ELF-1 (cell line): ENCODE data around the gene CFAP45.

Experiments
- DNase-seq: peaks from one replicate; pipeline ENCODE4 v3.0.0-alpha.2; 2016; ENCODE audit warnings: low read depth, low spot score

CFAP45 gene

DNA sequence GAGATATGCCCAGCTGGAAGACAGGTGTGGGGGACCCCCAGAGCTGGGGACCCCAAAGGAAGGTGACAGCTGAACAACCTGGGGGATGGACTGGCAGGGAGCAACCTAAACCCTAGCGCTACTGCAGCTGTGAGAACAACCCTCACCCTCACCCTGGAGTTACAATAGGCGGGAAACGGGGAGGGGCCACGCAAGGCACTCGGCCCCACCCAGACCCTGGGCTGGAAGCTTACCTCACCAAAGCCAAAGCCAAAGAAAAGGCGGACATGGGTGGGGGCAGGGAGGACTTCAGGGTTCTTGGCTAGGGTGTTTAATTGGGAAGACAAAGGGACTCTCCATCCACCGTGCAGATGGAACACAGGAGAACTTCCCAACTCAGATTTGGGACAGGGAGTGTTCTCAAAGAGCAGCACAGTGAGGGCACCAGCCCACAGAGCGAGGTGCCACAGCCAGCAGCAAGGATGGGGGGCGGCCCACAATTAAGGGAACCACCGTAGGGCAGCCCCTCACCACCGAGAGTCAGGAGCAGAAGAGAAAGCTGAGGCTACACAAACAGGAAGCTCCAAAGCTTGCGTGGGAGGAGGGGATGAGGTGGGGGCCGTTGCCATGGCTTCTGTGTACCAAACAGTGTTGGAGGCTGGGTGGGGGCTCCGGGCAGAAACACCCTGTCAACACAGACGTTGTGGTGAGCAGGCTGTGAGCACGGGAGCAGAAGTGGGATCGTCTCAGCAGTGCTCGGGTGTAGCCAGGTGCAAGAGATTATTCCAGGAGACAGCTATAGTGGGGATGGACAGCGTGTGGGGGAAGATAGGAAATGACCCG lies 23.4 kb upstream of the CFAP45 start:
- DNase-seq, result peak; percentile 83

DNA sequence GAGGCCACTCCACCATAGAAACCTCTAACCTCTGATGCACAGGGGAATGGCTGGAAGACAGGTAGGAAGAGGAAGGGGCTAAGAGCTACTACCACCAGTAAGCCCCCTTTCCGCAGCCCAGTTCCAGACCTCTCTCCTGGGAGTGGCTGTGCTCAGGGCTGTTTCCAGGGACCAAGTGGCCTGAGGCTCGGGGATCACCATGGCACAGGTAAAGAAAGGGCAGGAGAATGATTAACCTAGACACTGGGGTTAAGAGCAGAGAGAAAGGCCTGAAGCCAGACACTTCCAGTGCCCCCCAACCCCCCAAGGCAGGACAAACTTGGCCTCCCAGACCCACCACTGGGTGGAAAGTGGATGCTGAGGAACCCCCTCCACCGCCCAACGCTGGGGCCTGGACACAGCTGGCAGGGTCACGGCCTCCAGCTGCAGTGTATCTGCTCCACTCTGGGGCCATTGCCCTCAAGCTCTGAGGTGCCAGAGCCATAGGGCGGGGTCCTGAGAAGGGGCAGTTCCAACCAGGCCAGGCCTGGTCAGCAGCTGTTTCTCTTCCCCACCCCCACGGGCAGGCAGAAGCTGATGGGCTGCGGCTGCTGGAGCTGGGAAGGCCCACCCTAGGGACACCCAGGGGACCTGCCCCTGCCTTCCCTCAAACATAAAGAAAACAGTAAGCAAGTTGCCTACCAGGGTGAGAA lies 22.7 kb upstream of the CFAP45 start:
- DNase-seq, result peak; percentile 46

DNA sequence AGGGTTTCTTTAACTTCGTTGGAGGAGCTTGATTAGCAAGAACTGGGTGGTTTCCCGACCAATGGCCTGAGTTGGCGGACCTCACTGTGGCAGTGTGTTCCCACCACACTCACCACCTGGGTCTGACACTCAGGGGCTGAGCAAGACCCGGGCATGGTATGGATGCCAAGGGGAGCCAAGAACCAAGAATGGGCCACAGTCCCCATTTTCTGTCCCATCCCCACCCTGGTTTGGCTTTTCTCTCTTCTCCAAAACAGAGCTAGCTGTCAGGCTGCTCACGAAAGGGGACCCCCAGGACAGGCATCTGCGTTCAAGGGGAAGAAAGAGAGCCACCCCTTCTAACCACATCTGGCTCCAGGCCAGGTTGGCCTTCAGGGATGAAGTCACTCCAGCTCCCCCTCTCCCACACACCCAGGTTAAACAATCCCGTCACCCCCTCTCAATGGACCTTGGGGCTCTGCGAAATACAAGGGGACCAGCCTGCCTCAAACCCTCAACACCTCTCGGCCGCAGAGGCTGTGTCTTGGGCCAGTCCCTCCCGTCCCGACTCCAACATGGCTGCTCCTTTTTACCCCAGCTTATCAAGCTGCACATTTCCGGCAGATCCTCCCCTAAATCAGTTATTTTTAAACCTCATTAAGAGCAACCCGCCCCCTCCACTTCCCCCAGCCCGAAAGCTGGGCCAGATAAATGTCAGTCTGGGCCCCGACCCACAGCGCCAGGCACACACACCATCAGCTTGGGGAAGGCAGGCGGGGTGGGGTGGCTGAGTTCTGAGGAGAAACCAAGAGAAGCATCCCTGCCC lies 21.9 kb upstream of the CFAP45 start:
- no peak for DNase-seq

DNA sequence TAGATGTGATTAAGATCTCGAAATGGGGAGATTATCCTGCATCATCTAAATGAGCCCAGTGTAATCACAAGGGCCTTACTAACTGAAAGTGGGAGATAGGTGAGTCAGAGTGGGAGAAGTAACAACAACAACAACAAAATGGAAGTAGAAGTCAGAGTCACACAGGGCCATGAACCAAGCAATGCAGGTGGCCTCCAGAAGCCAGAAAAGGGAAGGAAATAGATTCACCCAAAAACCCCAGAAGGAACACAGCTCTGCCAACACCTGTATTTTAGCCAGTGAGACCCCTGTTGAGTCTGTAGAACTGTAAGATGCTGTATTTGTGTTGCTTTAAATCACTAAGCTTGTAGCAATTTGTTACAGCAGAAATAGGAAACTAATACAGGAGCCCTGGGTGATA lies 21.3 kb upstream of the CFAP45 start:
- no peak for DNase-seq

DNA sequence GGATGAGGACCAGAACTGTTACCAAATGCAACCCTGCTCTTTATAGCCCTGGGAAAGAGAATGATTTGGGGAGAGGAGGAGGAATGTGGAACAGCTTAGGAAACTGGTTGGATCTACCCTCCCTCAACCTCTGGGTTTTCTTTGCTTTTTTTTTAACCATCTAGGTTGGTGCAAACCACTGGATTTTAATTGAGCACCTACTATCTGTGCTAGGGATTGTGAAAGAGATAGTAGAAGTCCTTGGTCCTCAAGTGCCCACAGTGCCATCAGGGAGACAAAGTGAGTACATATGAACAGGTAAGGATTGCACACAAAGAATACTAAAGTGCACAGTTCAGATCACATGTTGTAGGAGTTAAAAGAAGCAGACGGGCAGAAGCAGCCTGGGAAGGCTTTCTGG lies 20.7 kb upstream of the CFAP45 start:
- DNase-seq, result no peak

DNA sequence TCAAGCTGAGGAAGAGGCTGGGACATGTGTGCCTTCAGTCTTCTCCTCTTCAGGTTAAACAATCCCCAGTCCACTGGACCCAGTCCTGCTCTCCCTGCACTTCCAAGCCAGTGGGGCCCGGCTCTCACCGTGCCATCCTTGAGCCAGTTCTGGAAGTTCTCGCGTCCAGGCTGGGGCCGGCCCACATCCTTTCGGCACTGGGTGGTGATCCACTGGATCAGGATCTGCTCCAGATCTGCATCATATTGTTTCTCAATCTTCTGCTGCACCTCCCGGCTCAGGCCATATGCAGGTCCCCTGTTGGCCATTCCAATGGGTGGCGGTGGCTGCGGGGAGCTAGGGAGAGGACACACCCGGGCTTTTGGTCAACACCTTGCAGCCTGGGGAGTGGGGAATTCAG lies 20.2 kb upstream of the CFAP45 start:
- DNase-seq, result no peak

DNA sequence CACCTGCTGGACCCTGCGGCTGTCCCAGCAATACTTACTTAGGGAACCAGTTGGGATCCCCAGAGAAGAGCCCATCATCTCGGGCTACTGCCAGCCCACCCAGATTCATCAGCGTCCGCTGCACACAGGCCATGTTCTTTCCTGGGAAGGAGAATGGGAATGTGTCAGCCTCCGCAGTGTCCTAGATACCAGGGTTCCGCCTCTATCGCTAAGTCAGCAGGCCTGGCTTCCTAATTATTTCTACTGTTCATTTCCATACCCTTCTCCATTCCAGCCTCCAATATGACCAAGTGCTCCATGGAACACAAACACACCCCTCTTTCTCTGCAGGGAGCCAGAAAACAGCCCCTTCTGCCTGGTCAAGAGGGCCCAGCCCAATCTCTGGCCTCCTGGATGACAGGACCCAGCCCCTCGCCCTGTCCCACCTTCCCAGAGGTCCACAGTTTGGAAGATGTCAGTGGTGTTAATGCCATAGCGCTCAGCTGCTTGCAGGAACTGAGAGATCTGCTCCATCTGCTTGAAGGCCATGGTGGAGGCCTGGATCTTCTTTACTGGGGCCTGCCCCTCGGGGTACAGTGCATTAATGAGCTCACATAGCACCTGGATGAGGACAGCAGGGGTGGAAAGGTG lies 19.4 kb upstream of the CFAP45 start:
- DNase-seq, result no peak

DNA sequence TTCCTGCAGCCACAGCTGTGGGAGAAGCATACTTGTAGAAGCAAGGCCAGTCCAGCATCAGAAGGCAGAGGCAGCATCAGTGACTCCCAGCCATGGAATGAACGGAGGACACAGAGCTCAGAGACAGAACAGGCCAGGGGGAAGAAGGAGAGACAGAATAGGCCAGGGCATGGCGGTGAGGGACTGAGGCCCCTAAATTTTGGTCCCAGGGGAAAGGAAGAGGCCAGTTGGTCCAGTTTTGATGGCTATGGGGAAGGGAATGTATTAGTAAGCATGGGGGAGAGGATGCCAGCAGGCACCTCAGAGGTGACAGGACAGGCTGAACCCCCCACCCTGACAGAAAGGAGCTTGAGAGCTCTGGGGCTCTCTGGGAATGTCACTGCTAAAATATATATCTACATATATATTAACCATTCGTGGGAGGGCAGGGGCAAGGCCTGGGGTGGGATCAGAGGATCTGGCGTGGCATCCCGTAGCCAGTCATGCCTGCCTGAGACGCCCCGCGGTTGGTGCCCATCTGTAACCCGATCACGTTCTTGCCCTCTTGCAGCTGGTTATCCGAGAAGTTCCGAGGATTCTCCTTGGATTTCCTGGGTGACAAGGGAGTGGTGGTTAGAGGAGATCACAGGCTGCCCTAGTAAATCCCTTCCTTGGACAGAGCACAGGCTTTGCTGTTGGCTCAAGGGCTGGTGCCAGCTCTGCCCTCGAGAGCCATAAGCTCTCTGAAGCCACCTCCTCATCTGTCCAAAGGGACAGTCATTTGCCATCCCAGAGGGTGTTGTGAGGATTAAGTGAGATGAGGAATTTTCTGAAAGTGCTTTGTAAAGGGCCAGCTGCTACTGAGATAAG lies 18.6 kb upstream of the CFAP45 start:
- DNase-seq, result no peak

DNA sequence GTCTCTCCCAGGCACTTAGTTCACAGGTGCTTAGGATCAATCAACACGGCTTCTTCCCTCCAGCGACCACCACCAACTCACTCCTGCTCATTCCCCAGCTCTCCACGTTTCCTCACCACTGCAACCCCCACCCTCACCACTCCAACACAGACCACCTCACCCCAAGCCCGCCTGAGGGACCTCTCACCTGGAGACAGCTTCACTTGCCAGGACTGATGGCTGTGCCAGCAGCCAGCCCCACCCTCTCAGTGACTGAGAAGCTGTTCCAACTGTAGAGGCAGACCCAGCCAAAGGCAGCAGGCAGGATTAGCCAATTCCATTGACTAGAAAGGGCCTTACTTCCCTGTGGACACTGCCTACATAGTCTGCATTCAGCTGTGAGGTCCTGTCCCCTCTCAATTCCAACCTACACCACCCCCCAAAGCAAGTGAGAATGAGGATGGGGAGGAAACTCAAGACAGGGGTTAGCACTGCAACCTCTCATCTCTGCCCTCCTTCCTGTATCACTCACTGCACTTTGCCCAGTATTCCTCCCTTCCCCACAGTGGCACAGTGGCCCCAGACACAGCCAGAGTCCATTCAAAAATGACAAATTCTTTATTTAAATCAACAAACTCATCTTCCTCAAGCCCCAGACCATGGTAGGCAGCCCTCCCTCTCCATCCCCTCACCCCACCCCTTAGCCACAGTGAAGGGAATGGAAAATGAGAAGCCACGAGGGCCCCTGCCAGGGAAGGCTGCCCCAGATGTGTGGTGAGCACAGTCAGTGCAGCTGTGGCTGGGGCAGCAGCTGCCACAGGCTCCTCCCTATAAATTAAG lies 17.8 kb upstream of the CFAP45 start:
- DNase-seq, result no peak

DNA sequence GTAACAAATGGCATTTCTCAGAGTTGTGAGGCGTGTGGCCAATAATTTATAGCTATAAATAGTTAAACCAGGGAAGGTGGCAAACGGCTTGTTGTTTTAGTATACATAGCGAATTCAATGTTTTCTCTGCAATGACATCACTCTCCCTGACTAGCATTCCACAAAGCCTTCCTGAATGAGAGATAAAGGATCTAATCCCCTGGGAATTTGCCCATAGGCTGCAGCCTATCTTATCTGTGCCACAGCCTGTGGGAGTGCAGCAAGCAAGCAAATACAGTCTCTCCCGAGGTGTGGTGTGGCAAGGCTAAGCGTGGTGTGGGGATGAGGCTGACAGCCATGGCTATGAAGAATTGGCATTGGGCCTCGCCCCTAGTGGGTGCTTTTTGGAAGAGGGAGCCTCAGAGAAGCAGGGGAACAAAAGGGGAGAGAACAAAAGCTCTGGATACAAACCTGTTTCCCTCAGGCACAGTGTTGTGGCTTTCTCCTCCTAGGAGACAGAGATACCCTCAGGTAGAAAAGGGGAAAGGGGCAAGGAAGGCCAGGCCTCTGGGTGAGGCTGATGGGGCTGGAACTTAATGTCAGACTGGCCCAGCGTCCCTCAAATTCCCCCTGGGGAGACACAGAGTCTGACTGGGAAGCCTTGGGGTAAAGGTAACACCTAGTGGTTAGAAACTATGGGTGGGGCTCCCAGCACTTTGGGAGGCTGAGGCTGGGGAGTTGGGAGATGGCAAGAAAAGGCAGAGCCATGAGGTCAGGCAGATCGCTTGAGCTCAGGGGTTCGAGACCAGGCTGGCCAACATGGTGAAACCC lies 16.5 kb upstream of the CFAP45 start:
- DNase-seq, result peak; percentile 95

DNA sequence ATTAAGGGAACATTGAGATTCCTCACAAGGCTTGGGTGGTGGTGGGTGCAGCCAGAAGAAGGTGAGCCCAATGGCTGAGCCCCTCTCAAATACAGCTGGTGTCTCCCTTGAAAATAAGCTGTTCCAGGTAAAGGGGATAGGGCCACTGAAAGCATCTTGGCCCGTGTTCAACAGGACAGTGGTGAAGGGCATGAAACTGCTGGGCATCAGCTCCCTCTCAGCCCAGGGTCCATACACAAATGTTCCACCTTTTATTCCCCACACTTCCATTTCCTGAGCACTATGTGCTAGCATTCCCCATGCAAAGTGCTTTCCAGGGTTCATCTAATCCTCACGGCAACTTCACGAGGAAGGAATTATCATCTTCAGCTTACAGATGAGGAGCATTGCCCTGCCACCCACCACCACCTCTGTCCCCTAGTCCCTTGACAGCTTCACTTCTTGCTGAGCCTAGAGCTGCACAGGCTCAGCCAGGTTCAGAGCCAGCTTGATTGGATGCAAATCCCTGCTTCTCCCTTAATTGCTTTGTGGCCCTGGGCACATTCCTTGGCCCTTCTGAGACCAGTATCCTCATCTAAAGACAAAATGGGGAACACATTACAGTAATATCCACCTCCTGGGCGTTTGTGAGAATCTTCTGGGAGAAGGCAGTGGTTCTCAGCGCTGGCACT lies 15.7 kb upstream of the CFAP45 start:
- peak; percentile 93 for DNase-seq

DNA sequence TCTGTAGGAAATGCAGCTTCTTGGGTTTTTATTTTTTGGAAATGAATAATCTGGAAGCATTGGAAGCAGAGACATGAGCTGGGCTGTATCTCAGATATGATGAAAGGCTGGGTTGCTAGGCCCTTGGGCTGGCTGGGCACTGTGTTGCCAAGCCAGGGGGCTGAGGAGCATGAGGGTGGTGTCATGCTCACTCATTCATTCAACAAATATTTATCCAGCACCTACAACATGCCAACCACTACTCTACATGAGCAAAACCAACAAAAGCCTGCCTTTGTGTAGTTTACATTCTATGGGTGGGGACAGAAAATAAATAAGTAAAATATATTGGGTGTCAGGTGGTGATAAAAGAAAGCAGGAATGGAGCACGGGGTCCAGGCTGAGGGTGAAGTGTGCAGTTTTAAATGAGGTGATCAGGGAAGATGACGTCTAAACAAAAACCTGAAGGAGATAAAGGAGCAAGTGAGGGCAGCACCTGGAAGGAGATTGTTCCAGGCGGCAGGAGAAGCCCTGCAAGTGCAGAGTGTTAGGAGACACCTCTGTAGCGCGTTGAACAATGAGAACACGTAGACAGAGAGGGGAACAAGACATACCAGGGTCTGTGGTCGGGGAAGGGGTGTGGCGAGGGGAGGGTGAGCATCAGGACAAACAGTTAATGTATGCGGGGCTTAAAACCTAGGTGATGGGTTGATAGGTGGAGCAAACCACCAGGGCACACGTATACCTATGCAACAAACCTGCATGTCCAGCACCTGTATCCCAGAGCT lies 14.5 kb upstream of the CFAP45 start:
- no peak for DNase-seq

DNA sequence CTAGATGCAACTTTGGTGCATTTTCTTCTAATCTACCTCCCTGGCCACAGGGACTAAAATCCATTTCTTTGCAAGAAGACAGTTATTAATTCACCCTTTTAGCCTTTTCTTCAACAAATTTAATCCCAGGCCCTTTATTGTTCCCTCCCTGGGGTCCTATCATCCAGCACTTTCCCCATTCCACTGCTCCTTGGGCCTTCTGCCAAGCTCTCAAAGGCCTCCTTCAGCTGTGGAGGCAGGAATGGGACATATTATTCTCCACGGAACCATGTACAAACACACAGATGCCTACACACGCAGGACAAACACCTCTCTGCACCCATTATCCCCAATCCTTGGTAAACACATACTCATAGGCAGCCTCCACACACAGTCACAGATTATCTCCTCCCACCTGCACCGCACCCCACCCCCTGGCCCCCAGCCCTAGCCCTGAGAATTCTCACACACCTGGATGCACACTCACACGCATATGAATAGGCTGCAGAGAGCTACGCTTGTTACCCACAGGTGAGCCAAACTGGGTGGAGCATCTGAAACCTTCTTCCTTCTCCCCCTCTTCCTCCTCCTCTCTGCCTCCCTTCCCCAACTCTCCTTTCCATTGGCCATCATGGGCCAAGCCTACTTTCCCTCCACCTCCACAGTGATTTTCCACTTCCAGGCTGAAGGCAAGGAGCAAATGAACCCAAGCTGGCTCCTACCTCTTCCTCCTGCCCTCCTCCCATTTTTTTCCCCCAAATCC lies 13.7 kb upstream of the CFAP45 start:
- DNase-seq, result peak; percentile 19

DNA sequence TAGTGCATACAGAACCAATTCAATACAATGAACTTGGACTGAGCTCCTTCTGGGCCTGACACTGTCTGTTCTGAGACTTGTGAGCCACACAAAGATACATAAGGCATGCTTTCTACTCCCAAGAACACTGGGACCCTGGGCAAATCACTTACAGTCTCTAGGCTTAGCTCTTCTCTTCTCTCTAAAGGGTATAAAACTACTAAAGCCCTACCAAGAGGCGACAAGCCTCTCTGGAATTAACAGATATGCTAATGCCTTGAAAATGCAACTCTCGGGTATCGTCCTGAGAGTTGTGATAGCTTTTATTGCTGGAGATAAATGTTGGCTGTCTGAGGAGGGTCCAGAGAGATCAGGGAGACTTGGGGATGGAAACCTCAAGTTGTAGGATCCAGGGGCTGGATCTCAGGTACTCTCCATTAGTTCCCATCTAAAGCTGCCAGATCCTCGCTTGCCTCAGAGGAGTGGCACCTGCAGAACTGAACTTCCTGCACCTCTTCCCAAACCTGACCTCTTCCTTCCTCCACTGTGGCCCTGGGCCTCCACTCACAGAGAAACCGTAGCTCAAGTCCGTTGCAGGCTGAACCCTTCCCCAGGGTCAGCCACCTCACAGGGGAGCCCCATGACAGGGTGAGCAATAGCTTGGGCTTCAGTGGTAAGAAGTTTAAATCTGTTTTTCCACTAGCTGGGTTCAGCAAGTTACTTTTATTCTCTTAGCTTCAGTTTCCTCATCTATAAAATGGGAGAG lies 11.5 kb upstream of the CFAP45 start:
- no peak for DNase-seq

DNA sequence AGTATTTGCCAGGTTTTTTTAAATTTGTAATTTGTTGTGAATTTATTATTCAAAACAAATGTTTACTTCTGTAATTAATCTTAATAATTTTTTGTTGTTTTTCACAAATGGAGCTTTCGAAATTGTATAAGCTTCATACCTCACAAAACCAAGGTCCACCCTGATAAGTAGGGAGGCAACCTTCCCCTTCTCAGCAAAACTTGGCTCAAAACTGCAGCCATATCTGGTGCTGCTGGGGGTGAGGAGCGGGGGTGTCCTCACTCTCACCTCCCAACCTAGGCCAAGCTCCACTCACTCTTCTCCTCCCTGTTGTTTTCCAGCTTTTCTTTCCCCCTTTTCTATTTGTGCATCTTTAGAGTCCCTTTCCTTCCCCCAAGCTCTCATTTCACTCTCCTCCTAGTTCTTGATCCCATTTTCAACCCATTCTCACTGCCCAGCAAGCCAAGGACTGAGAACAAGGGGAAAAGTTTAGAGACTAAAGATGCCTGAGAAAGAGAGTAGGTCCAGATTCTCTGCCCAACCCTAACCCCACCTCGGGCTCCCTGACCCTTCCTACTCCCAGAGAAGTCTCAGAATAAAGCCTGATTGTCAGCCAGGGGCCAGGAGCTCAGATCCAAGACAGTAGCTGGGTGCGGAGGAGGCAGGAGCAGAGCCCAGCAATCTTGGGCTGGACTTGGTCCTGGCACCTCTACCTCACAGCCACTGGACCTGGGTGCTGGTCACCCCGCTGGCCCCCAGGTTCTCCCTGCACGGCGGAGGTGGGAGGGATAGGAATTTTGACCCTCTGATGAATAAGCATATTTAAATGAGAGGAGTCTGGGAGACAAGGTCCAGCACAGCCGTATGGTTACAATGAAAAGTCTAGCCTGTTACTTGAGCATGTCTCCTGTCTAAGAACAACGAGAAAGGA lies 8.3 kb upstream of the CFAP45 start:
- no peak for DNase-seq
